ENCODE results near the gene POLE.

- TF ChIP-seq POLR2AphosphoS5 (IDR thresholded peaks at IDR 0.05), result no peak
- no peak for TF ChIP-seq CTCF (IDR thresholded peaks at IDR 0.05)
- TF ChIP-seq POLR2A (IDR thresholded peaks at IDR 0.05), result no peak
These were observed 11.2 kb downstream of the POLE start for GRCh38 chr12:132675757-132676432.

All from breast epithelium (tissue), 3 donors.